ENCODE measurements around the gene TMEM98. TPM values are rescaled to one million over a fixed set of nuclear protein-coding genes. Genes with fewer than 3 reads are reported as not detected.
"Not testable (repeated sequence)": the region's sequence is repeated elsewhere in the genome, so short reads cannot be mapped to it uniquely, and the experiment has no call there.

Gene TMEM98
- total and polyA plus RNA-seq, 11 donors = 5.7 to 35.8 (median 13.3) TPM

DNA sequence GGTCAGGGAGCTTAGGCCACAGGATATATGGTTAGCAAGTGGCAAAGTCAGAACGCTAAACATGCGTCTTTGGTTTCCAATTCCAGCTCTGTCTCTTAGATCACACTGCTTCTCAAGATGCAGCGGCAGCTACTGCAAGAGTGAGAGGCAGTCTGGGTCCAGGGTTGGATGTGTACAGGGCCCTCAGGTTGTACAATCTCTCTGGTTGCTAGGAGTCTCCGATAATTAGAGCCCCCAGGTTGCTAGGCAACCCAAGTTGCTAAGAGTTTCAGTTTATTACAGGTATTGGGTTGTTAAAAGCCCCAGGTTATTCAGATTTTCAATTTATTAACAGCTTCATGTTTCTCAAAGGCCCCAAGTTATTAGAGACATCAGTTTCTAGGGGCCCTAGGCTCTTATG lies 48.2 kb downstream of the TMEM98 start:
- intact Hi-C loops (cut with DNase I) = no loop called here
- Histone ChIP-seq H3K9me3 (peaks cover 0 to under 1% (median 0%) of the 10 kb centered on the region in 12 donors), H3K36me3 (no peaks in the 10 kb centered on the region), H3K27me3 (peaks cover 0 to 5% (median 0%) of the 10 kb centered on the region in 9 donors), H3K27ac (no peak overlapping the region), H3K4me1 (no peaks in the 10 kb centered on the region), H3K4me3 (no peak overlapping the region)
- DNase-seq (no peak), ATAC-seq (no peak)
- 64 to 69% (median 67%) methylated on average over 4 of the region's 4 CpGs for WGBS, 4 donors
- no peak for TF ChIP-seq POLR2A (IDR thresholded peaks at IDR 0.05)
- TF ChIP-seq, protein P1, sequence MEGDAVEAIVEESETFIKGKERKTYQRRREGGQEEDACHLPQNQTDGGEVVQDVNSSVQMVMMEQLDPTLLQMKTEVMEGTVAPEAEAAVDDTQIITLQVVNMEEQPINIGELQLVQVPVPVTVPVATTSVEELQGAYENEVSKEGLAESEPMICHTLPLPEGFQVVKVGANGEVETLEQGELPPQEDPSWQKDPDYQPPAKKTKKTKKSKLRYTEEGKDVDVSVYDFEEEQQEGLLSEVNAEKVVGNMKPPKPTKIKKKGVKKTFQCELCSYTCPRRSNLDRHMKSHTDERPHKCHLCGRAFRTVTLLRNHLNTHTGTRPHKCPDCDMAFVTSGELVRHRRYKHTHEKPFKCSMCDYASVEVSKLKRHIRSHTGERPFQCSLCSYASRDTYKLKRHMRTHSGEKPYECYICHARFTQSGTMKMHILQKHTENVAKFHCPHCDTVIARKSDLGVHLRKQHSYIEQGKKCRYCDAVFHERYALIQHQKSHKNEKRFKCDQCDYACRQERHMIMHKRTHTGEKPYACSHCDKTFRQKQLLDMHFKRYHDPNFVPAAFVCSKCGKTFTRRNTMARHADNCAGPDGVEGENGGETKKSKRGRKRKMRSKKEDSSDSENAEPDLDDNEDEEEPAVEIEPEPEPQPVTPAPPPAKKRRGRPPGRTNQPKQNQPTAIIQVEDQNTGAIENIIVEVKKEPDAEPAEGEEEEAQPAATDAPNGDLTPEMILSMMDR (IDR thresholded peaks at IDR 0.05) = no peak

DNA sequence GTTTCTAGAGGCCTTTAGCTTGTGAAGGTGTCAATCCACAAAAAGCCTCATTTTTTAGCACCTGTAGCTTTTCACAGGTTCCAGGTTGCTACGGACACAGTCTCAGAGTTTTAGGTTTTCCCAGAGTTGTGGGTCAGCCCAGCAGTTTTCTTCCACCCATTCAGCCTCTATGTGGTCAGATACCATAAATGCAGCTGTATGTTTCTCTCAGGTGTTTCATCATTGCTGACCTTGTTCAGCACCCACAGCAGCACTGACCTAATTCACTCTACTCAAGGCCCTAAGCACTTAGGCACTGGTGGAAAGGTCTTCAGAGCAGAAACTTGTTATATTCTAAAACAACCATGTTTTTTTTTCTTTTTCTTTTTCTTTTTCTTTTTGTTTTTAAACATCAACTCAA lies 48.7 kb downstream of the TMEM98 start:
- intact Hi-C loops (cut with DNase I) = no loop called here
- Histone ChIP-seq H3K36me3 (no peaks in the 10 kb centered on the region), H3K9me3 (peaks cover 0 to 6% (median 0%) of the 10 kb centered on the region in 12 donors), H3K27ac (no peak overlapping the region), H3K27me3 (peaks cover 0 to 5% (median 0%) of the 10 kb centered on the region in 9 donors), H3K4me3 (no peak overlapping the region), H3K4me1 (no peaks in the 10 kb centered on the region)
- no peak for DNase-seq
- ATAC-seq = no peak
- TF ChIP-seq, protein P1 (IDR thresholded peaks at IDR 0.05) = no peak
- no peak for TF ChIP-seq POLR2A (IDR thresholded peaks at IDR 0.05)
- WGBS, 4 donors = 86 to 89% (median 87%) methylated on average over 1 of the region's 1 CpG

DNA sequence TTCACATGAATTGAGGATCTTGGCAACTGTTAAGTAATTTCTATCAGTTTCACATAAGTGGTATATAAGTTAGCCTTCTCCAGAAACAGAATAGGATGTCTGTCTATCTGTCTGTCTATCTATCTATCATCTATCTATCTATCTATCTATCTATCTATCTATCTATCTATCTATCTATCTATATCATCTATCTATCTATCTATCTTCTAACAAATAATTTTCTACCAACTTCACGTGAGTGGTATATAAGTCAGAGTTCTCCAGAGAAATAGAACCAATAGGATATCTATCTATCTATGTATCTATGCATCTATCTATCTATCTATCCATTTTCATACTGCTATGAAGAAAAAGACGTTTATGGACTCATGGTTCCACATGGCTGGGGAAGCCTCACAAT lies 52.3 kb downstream of the TMEM98 start:
- Histone ChIP-seq H3K36me3 (no peaks in the 10 kb centered on the region), H3K9me3 (peaks cover 0 to 7% (median 0%) of the 10 kb centered on the region in 12 donors), H3K4me1 (no peaks in the 10 kb centered on the region), H3K27me3 (peaks cover 0 to 5% (median 0%) of the 10 kb centered on the region in 9 donors), H3K4me3 (no peak overlapping the region), H3K27ac (no peak overlapping the region)
- DNase-seq = no peak
- 73 to 79% (median 76%) methylated on average over 2 of the region's 2 CpGs for WGBS, 4 donors
- no peak for ATAC-seq
- intact Hi-C loops (cut with DNase I) = no loop called here
- TF ChIP-seq, protein P1 (IDR thresholded peaks at IDR 0.05) = no peak
- TF ChIP-seq POLR2A (IDR thresholded peaks at IDR 0.05) = no peak

DNA sequence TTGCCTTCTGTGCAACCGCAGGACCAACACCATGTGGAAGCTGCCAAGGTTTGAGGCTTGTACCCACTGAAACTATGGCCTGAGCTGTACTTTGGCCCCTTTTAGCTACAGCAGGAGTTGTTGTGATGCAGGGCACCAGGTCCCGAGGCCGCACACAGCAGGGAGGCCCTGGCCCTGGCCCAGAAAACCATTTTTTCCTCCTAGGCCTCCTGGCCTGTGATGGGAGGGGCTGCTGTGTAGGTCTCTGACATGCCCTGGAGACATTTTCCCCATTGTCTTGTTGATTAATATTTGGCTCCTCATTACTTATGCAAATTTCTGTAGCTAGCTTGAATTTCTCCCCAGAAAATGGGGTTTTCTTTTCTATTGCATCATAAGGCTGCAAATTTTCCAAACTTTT lies 53.7 kb downstream of the TMEM98 start:
- DNase-seq; ATAC-seq; H3K4me1 ChIP-seq; H3K27ac ChIP-seq; H3K4me3 ChIP-seq; H3K9me3 ChIP-seq; intact Hi-C loops (cut with DNase I); H3K36me3 ChIP-seq; H3K27me3 ChIP-seq: not testable (repeated sequence)
- WGBS, 4 donors = 61 to 94% (median 85%) methylated on average over 2 to 3 of the region's 3 CpGs

DNA sequence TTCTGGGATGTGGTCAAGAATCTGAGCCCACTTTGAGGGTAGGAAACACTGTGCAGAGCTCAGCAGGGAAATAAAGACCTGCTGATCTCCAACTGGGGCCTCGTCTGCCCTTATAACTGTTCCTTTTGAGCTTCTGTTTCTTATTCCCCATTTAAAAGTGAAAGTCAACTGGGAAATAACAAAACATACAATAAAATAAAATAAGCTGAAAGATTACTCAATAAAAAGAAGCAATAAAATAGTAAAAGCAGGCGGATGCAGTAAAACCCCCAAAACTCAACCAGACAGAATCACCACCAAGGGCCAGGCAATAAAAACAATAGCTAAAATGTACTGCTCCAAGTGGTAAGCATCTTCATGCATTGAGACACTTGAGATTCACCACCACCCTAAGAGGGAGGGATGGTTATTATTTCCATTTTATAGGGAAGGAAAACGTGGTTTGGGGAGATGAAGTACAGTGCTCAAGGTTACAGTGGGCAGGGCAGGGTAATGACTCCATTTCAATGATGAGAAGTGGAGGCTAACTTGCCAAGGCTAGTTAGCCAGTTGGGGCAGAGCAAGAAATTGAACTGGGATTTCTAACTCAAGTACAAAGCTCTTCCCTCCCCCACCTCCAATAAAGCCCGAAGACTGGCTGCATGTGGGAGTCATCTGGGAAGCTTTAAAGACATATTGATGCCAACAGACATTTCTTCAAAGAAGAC lies 57.2 kb downstream of the TMEM98 start:
- DNase-seq = no peak

DNA sequence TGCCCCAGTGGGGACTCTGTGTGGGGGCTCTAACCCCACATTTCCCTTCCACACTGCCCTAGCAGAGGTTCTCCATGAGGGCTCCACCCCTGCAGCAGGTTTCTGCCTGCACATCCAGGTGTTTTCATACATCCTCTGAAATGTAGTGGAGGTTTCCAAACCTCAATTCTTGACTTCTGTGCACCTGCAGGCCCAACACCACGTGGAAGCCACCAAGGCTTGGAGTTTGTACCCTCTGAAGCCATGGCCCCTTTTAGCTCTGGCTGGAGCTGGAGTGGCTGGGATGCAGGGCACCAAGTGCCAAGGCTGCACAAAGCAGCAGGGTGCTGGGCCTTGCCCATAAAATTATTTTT lies 59.5 kb downstream of the TMEM98 start:
- H3K4me3 ChIP-seq; H3K27ac ChIP-seq; ATAC-seq; intact Hi-C loops (cut with DNase I); H3K27me3 ChIP-seq; DNase-seq; H3K4me1 ChIP-seq; H3K36me3 ChIP-seq: not testable (repeated sequence)
- peaks cover 0 to 20% (median 7%) of the 10 kb centered on the region in 12 donors for H3K9me3 ChIP-seq
- WGBS, 4 donors = 11 to 34% (median 20%) methylated on average over 1 of the region's 1 CpG

More for the DNA sequence above, 57.2 kb downstream of the TMEM98 start:
- no peak overlapping the region for H3K27ac ChIP-seq
- H3K9me3 ChIP-seq = peaks cover 0 to 24% (median 9%) of the 10 kb centered on the region in 12 donors
- intact Hi-C loops (cut with DNase I) = no loop called here
- ATAC-seq = no peak
- no peaks in the 10 kb centered on the region for H3K36me3 ChIP-seq
- no peak overlapping the region for H3K4me3 ChIP-seq
- WGBS, 4 donors = 72 to 79% (median 75%) methylated on average over 4 of the region's 4 CpGs
- peaks cover 0 to 5% (median 0%) of the 10 kb centered on the region in 9 donors for H3K27me3 ChIP-seq
- TF ChIP-seq POLR2A (IDR thresholded peaks at IDR 0.05) = no peak
- TF ChIP-seq, protein P1 (IDR thresholded peaks at IDR 0.05) = no peak
- H3K4me1 ChIP-seq = no peaks in the 10 kb centered on the region

DNA sequence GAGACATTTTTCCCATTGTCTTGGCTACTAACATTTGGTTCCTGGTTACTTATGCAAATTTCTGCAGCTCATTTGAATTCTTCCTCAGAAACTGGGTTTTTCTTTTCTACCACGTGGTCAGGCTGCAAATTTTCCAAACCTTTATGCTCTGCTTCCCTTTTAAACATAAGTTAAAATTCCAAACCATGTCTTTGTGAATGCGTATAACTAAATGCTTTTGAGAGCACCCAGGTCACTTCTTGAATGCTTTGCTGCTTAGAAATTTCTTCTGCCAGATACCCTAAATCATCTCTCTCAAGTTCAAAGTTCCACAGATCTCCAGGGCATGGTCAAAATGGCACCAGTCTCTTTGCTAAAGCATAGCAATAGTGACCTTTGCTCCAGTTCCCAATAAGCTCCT lies 59.9 kb downstream of the TMEM98 start:
- H3K4me3 ChIP-seq; intact Hi-C loops (cut with DNase I); H3K27me3 ChIP-seq; H3K27ac ChIP-seq; H3K4me1 ChIP-seq; H3K36me3 ChIP-seq; ATAC-seq; DNase-seq: not testable (repeated sequence)
- peaks cover 0 to 20% (median 7%) of the 10 kb centered on the region in 12 donors for H3K9me3 ChIP-seq
- WGBS, 4 donors = 56 to 63% (median 58%) methylated on average over 2 of the region's 2 CpGs
